Measurements from ENCODE around the gene NECAB2.

The NECAB2 gene

DNA sequence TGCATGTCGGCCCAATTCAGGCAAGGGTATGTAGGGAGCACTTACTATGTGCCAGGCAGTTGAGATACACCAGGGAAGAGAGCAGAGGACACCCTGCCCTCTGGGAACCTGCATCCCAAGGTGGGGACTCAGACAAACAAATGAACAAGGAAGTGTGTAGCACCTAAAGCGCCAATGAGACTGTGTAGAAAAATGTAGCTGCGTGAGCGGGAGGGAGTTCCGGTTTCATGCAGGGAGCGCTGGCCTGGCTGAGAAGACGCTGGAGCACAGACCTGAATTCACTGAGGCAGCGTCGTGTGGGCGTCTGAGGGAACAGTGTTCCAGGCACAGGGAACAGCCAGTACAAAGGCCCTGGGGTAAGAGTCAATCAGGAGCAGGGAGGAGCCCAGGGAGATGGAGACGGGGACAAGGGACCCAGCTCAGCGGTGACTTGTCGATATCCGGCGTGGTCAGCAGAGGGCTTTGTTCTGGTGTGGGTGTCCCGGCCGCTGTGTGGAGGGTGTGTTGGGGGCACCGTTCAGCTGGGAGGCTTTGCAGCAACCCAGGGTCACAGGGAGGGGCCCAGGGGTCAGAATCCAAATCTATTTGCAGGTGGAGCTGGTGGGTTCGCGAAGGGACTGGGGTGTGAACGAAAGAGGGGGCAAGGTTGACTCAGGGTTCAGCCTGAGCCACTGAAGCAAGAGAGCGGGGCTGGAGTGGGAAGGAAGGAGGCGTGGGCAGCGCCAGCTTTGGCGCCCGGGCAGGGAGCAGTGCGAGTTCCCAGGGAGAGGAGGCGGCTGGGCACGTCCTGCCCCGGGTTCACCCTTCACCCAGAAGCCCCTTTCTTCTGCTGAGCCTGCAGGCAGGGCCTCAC is 32.8 kb upstream of the NECAB2 start:
- TF ChIP-seq EZH2 (optimal IDR thresholded peaks at IDR 0.05; ENCODE audit: low read depth, low read length) (no peak), EZH2phosphoT487 (IDR thresholded peaks at IDR 0.05; ENCODE audit: low read length) (no peak)
- TF ChIP-seq, protein P1, sequence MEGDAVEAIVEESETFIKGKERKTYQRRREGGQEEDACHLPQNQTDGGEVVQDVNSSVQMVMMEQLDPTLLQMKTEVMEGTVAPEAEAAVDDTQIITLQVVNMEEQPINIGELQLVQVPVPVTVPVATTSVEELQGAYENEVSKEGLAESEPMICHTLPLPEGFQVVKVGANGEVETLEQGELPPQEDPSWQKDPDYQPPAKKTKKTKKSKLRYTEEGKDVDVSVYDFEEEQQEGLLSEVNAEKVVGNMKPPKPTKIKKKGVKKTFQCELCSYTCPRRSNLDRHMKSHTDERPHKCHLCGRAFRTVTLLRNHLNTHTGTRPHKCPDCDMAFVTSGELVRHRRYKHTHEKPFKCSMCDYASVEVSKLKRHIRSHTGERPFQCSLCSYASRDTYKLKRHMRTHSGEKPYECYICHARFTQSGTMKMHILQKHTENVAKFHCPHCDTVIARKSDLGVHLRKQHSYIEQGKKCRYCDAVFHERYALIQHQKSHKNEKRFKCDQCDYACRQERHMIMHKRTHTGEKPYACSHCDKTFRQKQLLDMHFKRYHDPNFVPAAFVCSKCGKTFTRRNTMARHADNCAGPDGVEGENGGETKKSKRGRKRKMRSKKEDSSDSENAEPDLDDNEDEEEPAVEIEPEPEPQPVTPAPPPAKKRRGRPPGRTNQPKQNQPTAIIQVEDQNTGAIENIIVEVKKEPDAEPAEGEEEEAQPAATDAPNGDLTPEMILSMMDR (IDR thresholded peaks at IDR 0.05; ENCODE audit: low read length): no peak
- no peaks in the 10 kb centered on the region for H3K4me1 ChIP-seq (ENCODE audit: low read length)
- H3K9me3 ChIP-seq (replicated peaks; ENCODE audit: insufficient read depth, low read length): no peaks in the 10 kb centered on the region
- H3K4me3 ChIP-seq (ENCODE audit: low read length): no peak overlapping the region
- H3K27ac ChIP-seq (ENCODE audit: low read length): no peak overlapping the region
- no peak overlapping the region for H3K9ac ChIP-seq (ENCODE audit: low read length)
- H3K9me2 ChIP-seq (replicated peaks; ENCODE audit: insufficient read depth, low read length): no peaks in the 10 kb centered on the region
- DNase-seq: no peak
- no peaks in the 10 kb centered on the region for H3K79me2 ChIP-seq (ENCODE audit: low read length)
- no peak overlapping the region for H2AFZ ChIP-seq (ENCODE audit: low read length)
- H4K20me1 ChIP-seq (ENCODE audit: insufficient read depth, low read length): no peaks in the 10 kb centered on the region
- H3K36me3 ChIP-seq (replicated peaks; ENCODE audit: insufficient read depth, low read length): no peaks in the 10 kb centered on the region
- no peak overlapping the region for H3K4me2 ChIP-seq (ENCODE audit: low read depth, low read length)
- no peaks in the 10 kb centered on the region; the same call in 1 of the 2 replicates for H3K27me3 ChIP-seq (replicated peaks; ENCODE audit: insufficient read depth, low read length)
- H3F3A ChIP-seq (ENCODE audit: insufficient read depth, low read length): no peaks in the 10 kb centered on the region

DNA sequence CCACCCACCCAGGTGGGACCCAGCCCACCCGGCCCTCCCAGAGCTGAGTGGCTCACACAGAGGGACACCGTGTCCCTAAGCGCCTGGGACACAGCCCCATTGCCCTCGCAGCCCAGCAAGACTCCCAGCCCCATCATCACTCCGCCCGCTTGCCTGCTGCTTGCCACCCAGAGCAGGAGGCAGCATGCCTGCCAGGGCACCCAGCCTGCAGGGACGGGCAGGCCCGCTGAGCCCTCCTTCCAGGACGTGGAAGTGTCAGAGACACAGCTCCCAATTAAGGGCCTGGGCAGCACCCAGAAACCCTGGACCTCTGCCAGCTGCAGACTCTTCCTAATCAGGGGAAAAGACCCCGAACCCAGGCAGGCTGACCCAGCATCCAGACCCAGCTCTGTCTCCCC is 32.2 kb upstream of the NECAB2 start:
- no peak overlapping the region for H3K4me2 ChIP-seq (ENCODE audit: low read depth, low read length)
- no peak overlapping the region for H3K9ac ChIP-seq (ENCODE audit: low read length)

DNA sequence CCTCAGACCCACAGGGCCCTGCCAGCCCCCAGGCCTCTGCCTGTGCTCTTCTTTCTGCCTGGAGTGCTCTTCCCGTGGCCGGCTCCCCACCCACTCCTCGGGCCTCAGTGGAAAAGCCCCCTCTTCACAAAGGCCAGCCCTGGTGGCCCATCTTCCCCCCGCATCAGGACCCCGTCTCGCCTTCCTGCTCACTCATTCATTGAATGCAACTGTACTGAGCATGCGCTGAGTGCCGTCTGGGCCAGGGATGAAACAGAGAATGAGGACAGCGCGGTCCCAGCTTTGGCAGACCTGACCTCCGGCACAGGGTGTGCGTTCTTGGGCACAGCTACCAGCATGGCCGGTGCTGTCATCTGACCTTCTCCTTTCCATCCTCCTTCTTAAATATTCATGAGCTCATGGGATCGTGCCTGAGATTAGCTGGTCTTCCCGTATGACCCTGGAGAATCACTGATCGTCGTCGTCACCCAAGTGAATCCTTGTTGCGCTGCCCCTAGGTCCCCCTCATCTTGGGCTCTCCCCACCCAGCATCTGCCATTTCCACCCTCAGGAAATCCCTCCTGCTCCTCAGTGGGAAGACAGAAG is 31.4 kb upstream of the NECAB2 start:
- TF ChIP-seq, protein P1 (IDR thresholded peaks at IDR 0.05; ENCODE audit: low read length): no peak
- TF ChIP-seq EZH2phosphoT487 (IDR thresholded peaks at IDR 0.05; ENCODE audit: low read length) (no peak), EZH2 (optimal IDR thresholded peaks at IDR 0.05; ENCODE audit: low read depth, low read length) (no peak)
- Histone ChIP-seq H3K79me2 (ENCODE audit: low read length) (no peaks in the 10 kb centered on the region), H3K4me2 (ENCODE audit: low read depth, low read length) (no peak overlapping the region), H3K4me1 (ENCODE audit: low read length) (no peaks in the 10 kb centered on the region), H3K36me3 (replicated peaks; ENCODE audit: insufficient read depth, low read length) (no peaks in the 10 kb centered on the region), H3K9me2 (replicated peaks; ENCODE audit: insufficient read depth, low read length) (no peaks in the 10 kb centered on the region), H3K9me3 (replicated peaks; ENCODE audit: insufficient read depth, low read length) (no peaks in the 10 kb centered on the region), H3K4me3 (ENCODE audit: low read length) (no peak overlapping the region), H3K27ac (ENCODE audit: low read length) (no peak overlapping the region), H3K9ac (ENCODE audit: low read length) (no peak overlapping the region), H3F3A (ENCODE audit: insufficient read depth, low read length) (no peaks in the 10 kb centered on the region), H3K27me3 (replicated peaks; ENCODE audit: insufficient read depth, low read length) (no peaks in the 10 kb centered on the region; the same call in none of the 2 replicates), H4K20me1 (ENCODE audit: insufficient read depth, low read length) (no peaks in the 10 kb centered on the region), H2AFZ (ENCODE audit: low read length) (no peak overlapping the region)
- DNase-seq: no peak

More for the DNA sequence above, 32.2 kb upstream of the NECAB2 start:
- H3K36me3 ChIP-seq (replicated peaks; ENCODE audit: insufficient read depth, low read length): no peaks in the 10 kb centered on the region
- no peaks in the 10 kb centered on the region for H3K9me3 ChIP-seq (replicated peaks; ENCODE audit: insufficient read depth, low read length)
- H3K27me3 ChIP-seq (replicated peaks; ENCODE audit: insufficient read depth, low read length): no peaks in the 10 kb centered on the region; the same call in none of the 2 replicates
- H3K79me2 ChIP-seq (ENCODE audit: low read length): no peaks in the 10 kb centered on the region
- no peak overlapping the region for H2AFZ ChIP-seq (ENCODE audit: low read length)
- H3F3A ChIP-seq (ENCODE audit: insufficient read depth, low read length): no peaks in the 10 kb centered on the region
- H3K9me2 ChIP-seq (replicated peaks; ENCODE audit: insufficient read depth, low read length): no peaks in the 10 kb centered on the region
- H4K20me1 ChIP-seq (ENCODE audit: insufficient read depth, low read length): no peaks in the 10 kb centered on the region
- no peak overlapping the region for H3K4me3 ChIP-seq (ENCODE audit: low read length)
- H3K27ac ChIP-seq (ENCODE audit: low read length): no peak overlapping the region
- H3K4me1 ChIP-seq (ENCODE audit: low read length): no peaks in the 10 kb centered on the region
- TF ChIP-seq, protein P1 (IDR thresholded peaks at IDR 0.05; ENCODE audit: low read length): no peak
- DNase-seq: no peak
